GM12873 (cell line): ENCODE measurements around the gene TRIM63.

ENCODE experiments used
- CTCF ChIP-seq: IDR thresholded peaks from 2 replicates; pipeline ENCODE4 v1.5.1; 2012; ENCODE audit warnings: low read depth, mild to moderate bottlenecking, moderate library complexity, low read length, control low read depth; ENCODE audit not compliant: insufficient read depth; ENCODE audit errors: missing control alignments

The TRIM63 gene

GRCh38 chr1:26072305-26072704 lies 4.9 kb upstream of the TRIM63 start:
- no peak for TF ChIP-seq CTCF

GRCh38 chr1:26070963-26071342 lies 3.5 kb upstream of the TRIM63 start:
- no peak for TF ChIP-seq CTCF

GRCh38 chr1:26070296-26070962 lies 3.0 kb upstream of the TRIM63 start:
- no peak for TF ChIP-seq CTCF

GRCh38 chr1:26069941-26070295 lies 2.5 kb upstream of the TRIM63 start:
- no peak for TF ChIP-seq CTCF

- TF ChIP-seq CTCF, result no peak
Observed at GRCh38 chr1:26066857-26067256, 573 bp downstream of the TRIM63 start.

GRCh38 chr1:26066160-26066559 lies 1.3 kb downstream of the TRIM63 start:
- TF ChIP-seq CTCF, result no peak

- TF ChIP-seq CTCF, result no peak
Observed at GRCh38 chr1:26064553-26064952, 2.9 kb downstream of the TRIM63 start.
